PC-3 (cell line): ENCODE measurements around the gene VPS8. TPM values are rescaled to one million over a fixed set of nuclear protein-coding genes. Genes with fewer than 3 reads are reported as not detected.

Source experiments
- ATAC-seq: fragments of 200-7000 bp; cut with Tn5 transposase; 2 replicates; pipeline ENCODE4 v1.9.1; 2020; ENCODE audit warnings: mild to moderate bottlenecking, moderate library complexity
- BruUV-seq: library from RNA; stranded (reverse); fragments of 400-500 nt; replicated peaks from 2 replicates; lab custom pipeline; 2021; lab: Mats Ljungman, UMichigan
- CTCF ChIA-PET: fragments of 300-600 bp; sonication (Branson Sonifier 250); formaldehyde crosslinking; loops from one replicate; lab custom pipeline; 2022; ENCODE audit warnings: antibody characterized with exemption; lab: Charles Lee
- POLR2A ChIA-PET: fragments of 300-600 bp; sonication (Branson Sonifier 250); formaldehyde crosslinking; loops from one replicate; lab custom pipeline; 2022; ENCODE audit warnings: antibody characterized with exemption; ENCODE audit not compliant: unreplicated experiment; lab: Charles Lee
- DNase-seq: peaks from one replicate; pipeline ENCODE4 v3.0.0-alpha.2; 2015
- H2AFZ ChIP-seq: fragments of 300-600 bp; sonication (generic); 2 replicates; pipeline ENCODE4 v1.6.0; 2016; ENCODE audit warnings: antibody characterized with exemption, low read length
- H3F3A ChIP-seq: fragments of 300-600 bp; sonication (generic); one replicate; pipeline ENCODE4 v1.6.0; 2017; ENCODE audit warnings: antibody characterized with exemption, low read length, control low read depth, mild to moderate bottlenecking; ENCODE audit not compliant: unreplicated experiment
- H3K27ac ChIP-seq: fragments of 300-600 bp; sonication (generic); 2 replicates; pipeline ENCODE4 v1.5.1; 2016; ENCODE audit warnings: mild to moderate bottlenecking, low read length
- H3K27me3 ChIP-seq: fragments of 300-600 bp; sonication (generic); 2 replicates; pipeline ENCODE4 v1.6.1; 2016; ENCODE audit warnings: low read length, mixed read lengths
- H3K36me3 ChIP-seq: fragments of 300-600 bp; sonication (generic); 2 replicates; pipeline ENCODE4 v1.6.1; 2016; ENCODE audit warnings: low read depth, mixed run types, low read length, mixed read lengths
- H3K4me1 ChIP-seq: fragments of 300-600 bp; sonication (generic); 2 replicates; pipeline ENCODE4 v1.5.1; 2016; ENCODE audit warnings: low read length; ENCODE audit not compliant: insufficient read depth
- H3K4me2 ChIP-seq: fragments of 300-600 bp; sonication (generic); 2 replicates; pipeline ENCODE4 v1.6.0; 2016; ENCODE audit warnings: low read length
- H3K4me3 ChIP-seq: fragments of 300-600 bp; sonication (generic); 2 replicates; pipeline ENCODE4 v1.5.1; 2016; ENCODE audit warnings: mild to moderate bottlenecking, low read length, mixed read lengths
- H3K79me2 ChIP-seq: fragments of 300-600 bp; sonication (generic); 2 replicates; pipeline ENCODE4 v1.6.1; 2017; ENCODE audit warnings: low read length, mixed read lengths
- H3K9ac ChIP-seq: fragments of 300-600 bp; sonication (generic); 2 replicates; pipeline ENCODE4 v1.6.0; 2016; ENCODE audit warnings: mild to moderate bottlenecking, low read length
- H3K9me2 ChIP-seq: fragments of 300-600 bp; sonication (generic); replicated peaks from 2 replicates; pipeline ENCODE4 v1.6.1; 2016; ENCODE audit warnings: mixed run types, low read length, mixed read lengths
- H3K9me3 ChIP-seq: fragments of 300-600 bp; sonication (generic); 2 replicates; pipeline ENCODE4 v1.6.1; 2016; ENCODE audit warnings: low read length, mixed read lengths
- H4K20me1 ChIP-seq: fragments of 300-600 bp; sonication (generic); 2 replicates; pipeline ENCODE4 v1.6.1; 2016; ENCODE audit warnings: low read length, mixed read lengths
- CTCF ChIP-seq: fragments of 300-600 bp; sonication (generic); conservative IDR thresholded peaks from 2 replicates; pipeline ENCODE4 v1.5.1; 2017; ENCODE audit warnings: antibody characterized with exemption, low read depth, mild to moderate bottlenecking, low read length
- EZH2 ChIP-seq: fragments of 300-600 bp; sonication (generic); IDR thresholded peaks from one replicate; pipeline ENCODE4 v1.6.1; 2017; ENCODE audit warnings: antibody characterized with exemption, mild to moderate bottlenecking, low read length; ENCODE audit not compliant: unreplicated experiment
- EZH2phosphoT487 ChIP-seq: fragments of 300-600 bp; sonication (generic); IDR thresholded peaks from 2 replicates; pipeline ENCODE4 v1.6.1; 2018; ENCODE audit warnings: mild to moderate bottlenecking, antibody characterized with exemption, low read length, borderline replicate concordance
- intact Hi-C: fragments of 100-400 bp; cut with micrococcal nuclease; formaldehyde crosslinking; loops from 2 replicates; pipeline ENCODE4 v1.9.0; 2023
- total RNA-seq: library from RNA; depleted of rRNA; stranded (reverse); fragments of >200 nt; gene quantifications from 2 replicates; pipeline ENCODE4 v1.2.3, GENCODE V29; 2014

The VPS8 gene
- total RNA-seq, 1 experiment from 2014 or later = 38.0 TPM

- no peak overlapping the region for H3K9ac ChIP-seq
- TF ChIP-seq EZH2phosphoT487 = no peak
- no peak for TF ChIP-seq CTCF
- TF ChIP-seq EZH2 = no peak
These were observed 68.5 kb downstream of the VPS8 start for GRCh38 chr3:184880276-184881019.

GRCh38 chr3:184884359-184885017, 72.5 kb downstream of the VPS8 start:
- Histone ChIP-seq H3K9me2 (no peaks in the 10 kb centered on the region), H3F3A (no peaks in the 10 kb centered on the region)
- POLR2A ChIA-PET = no interaction called here

More at GRCh38 chr3:184880276-184881019, 68.5 kb downstream of the VPS8 start:
- no peaks in the 10 kb centered on the region for H3F3A ChIP-seq
- H3K79me2 ChIP-seq = no peaks in the 10 kb centered on the region
- no peaks in the 10 kb centered on the region for H3K9me3 ChIP-seq
- ATAC-seq (no peak), DNase-seq (no peak)
- no peaks in the 10 kb centered on the region for H4K20me1 ChIP-seq
- H3K4me2 ChIP-seq = no peak overlapping the region
- CTCF ChIA-PET = no interaction called here
- BruUV-seq = no TSS peak
- no peak overlapping the region for H2AFZ ChIP-seq
- POLR2A ChIA-PET = no interaction called here
- H3K27ac ChIP-seq = no peak overlapping the region
- intact Hi-C loops = no loop called here
- H3K4me3 ChIP-seq = no peak overlapping the region
- H3K9me2 ChIP-seq = no peaks in the 10 kb centered on the region
- no peaks in the 10 kb centered on the region for H3K4me1 ChIP-seq
- H3K27me3 ChIP-seq = no peaks in the 10 kb centered on the region
- peaks cover 7% of the 10 kb centered on the region; the same call in 1 of the 2 replicates for H3K36me3 ChIP-seq

More at GRCh38 chr3:184884359-184885017, 72.5 kb downstream of the VPS8 start:
- Histone ChIP-seq H3K27ac (no peak overlapping the region), H3K4me1 (no peaks in the 10 kb centered on the region), H3K4me3 (no peak overlapping the region), H4K20me1 (no peaks in the 10 kb centered on the region), H3K79me2 (no peaks in the 10 kb centered on the region), H3K36me3 (no peaks in the 10 kb centered on the region), H2AFZ (no peak overlapping the region), H3K9ac (no peak overlapping the region), H3K27me3 (no peaks in the 10 kb centered on the region), H3K9me3 (no peaks in the 10 kb centered on the region), H3K4me2 (no peak overlapping the region)
- ATAC-seq = no peak
- DNase-seq = no peak
- CTCF ChIA-PET = no interaction called here
- intact Hi-C loops = no loop called here
- no TSS peak for BruUV-seq
- TF ChIP-seq EZH2phosphoT487 = no peak
- no peak for TF ChIP-seq CTCF
- no peak for TF ChIP-seq EZH2
